Right lobe of liver (tissue), 6 donors: ENCODE results near the gene FBXW5. TPM values are rescaled to one million over a fixed set of nuclear protein-coding genes. Genes with fewer than 3 reads are reported as not detected.

Source experiments
- ATAC-seq, 4 donors: fragments of 200-7000 bp; cut with Tn5 transposase; one replicate each; pipeline ENCODE4 v1.9.1; 2020; ENCODE audit warnings: mild to moderate bottlenecking in 4 of 4, moderate library complexity in 4 of 4
- DNase-seq, 3 donors: peaks; one replicate each; pipeline ENCODE4 v3.0.0-alpha.2; 2020
- H3K27ac ChIP-seq, 3 donors: fragments of 200-600 bp; one replicate each; pipeline ENCODE4 v1.8.0; 2022
- H3K27me3 ChIP-seq, 2 donors: fragments of 200-600 bp; one replicate each; pipeline ENCODE4 v1.8.0; 2022
- H3K36me3 ChIP-seq, 4 donors: fragments of 200-600 bp; sonication (generic) in 1 of 4; one replicate each; pipeline versions ENCODE4 v1.5.1 to v1.8.0; 2017 to 2022; ENCODE audit warnings: control low read depth in 1 of 4
- H3K4me1 ChIP-seq, 4 donors: fragments of 200-600 bp; sonication (generic) in 1 of 4; one replicate each; pipeline versions ENCODE4 v1.5.1 to v1.8.0; 2017 to 2022; ENCODE audit warnings: control low read depth in 1 of 4
- H3K4me3 ChIP-seq, 3 donors: fragments of 200-600 bp; one replicate each; pipeline ENCODE4 v1.8.0; 2022
- H3K9me3 ChIP-seq, 4 donors: fragments of 200-600 bp; sonication (generic) in 1 of 4; one replicate each; pipeline versions ENCODE4 v1.5.1 to v1.8.0; 2017 to 2022; ENCODE audit warnings: control low read depth in 1 of 4
- POLR2A ChIP-seq: fragments of 450-650 bp; IDR thresholded peaks from one replicate; pipeline ENCODE4 v1.6.1; 2017; ENCODE audit warnings: antibody characterized with exemption, mild to moderate bottlenecking
- WGBS: methylation state at CpG from one replicate; pipeline ENCODE4 v1.1.6; 2018; ENCODE audit warnings: low coverage, low lambda C conversion rate; ENCODE audit not compliant: insufficient coverage; ENCODE audit errors: missing lambda C conversion rate; 5-methylcytosine and 5-hydroxymethylcytosine counted together
- intact Hi-C, 2 donors: fragments of 100-400 bp; cut with DNase I; formaldehyde crosslinking; loops; one replicate each; pipeline versions ENCODE4 v1.11.2 to v1.14.1; 2022
- total RNA-seq, 6 experiments: library from RNA; depleted of rRNA in 2 of 6; stranded (reverse); fragments of >200 nt in 2 of 6; fragmentation: NEBNext Ultra II Directional in 3 of 6; extraction: Animal tissue kit (Norgen Biotek cat#: 25700) in 3 of 6; gene quantifications; one replicate each; pipeline versions ENCODE4 v1.1.0 to v1.2.4, GENCODE V29; 2016 to 2023
- TF ChIP-seq, protein P1 (sequence below), 4 donors: fragments of 200-600 bp in 3 of 4; fragments of 450-650 bp in 1 of 4; IDR thresholded peaks; one replicate each; pipeline versions ENCODE4 v1.5.1 to v1.8.0; 2016 to 2022; ENCODE audit warnings: antibody characterized with exemption in 4 of 4, mild to moderate bottlenecking in 2 of 4
- donor health status: DM: no; HTN: yes; CAD: no.
- donor health status: DM: no; HTN: no; CAD: no.
- donor health status: DM: no; HTN: no; CAD: no.
- donor health status: DM: no; HTN: yes; CAD: no.
- donor health status: DM: no; HTN: yes; CAD: no.

Gene FBXW5
- total RNA-seq, 6 experiments from 2014 or later = 84.0 to 290 (median 97.4) TPM

DNA sequence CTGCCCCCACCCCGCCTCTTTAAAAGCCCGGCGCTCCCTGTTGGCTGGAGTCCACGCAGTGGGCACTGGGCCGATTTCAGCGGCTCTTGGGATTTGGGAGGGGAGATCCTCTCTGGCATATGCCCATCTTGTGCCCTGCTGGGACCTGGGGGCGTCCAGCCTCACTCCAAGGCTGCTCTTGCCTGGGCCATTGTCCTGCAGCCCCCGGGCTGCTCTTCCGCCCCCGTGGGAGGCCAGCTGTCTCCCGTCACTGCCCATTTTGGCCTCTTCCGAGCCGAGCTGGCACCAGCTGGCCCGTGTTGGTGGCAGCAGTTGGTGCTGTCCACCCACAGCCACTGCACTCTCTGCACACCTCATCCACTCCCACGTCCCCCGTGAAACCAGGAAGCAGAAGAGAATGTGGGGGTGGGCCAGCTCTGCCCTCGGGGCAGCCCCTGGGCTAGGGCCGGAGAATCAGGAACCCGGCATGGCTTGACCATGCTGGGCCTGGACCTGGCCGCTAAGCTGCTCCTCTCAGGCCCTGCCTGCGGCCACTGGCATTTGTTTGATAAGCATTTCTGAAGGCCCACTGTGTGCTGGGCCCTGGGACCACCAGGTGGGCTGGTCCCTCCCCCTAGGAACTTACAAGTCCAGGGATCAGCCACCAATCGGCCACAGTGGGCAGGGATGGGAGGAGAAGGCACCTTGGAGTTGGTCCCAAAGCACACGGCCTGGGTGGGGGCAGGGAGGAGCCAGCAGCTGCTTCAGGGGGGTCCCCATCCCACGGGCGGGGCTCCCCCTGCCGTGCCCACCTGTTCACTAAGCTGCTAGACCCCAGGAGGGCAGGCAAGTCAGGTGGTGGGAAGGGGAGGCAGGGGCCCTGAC lies 2.7 kb upstream of the FBXW5 start:
- intact Hi-C loops = loop anchor here in 1 of 2 donors (10.0 kb wide), 2 partner anchors 62 to 88 kb away; partner anchors contain the start of genes FUT7 and TRAF2
- 26% methylated on average over 4 of the region's 26 CpGs for WGBS
- peak overlapping the region; percentile 58 to 94 (median 75) for H3K4me3 ChIP-seq
- peaks cover 0 to 31% (median 15%) of the 10 kb centered on the region in 4 donors for H3K4me1 ChIP-seq
- TF ChIP-seq POLR2A = peak; percentile 20
- TF ChIP-seq, protein P1, sequence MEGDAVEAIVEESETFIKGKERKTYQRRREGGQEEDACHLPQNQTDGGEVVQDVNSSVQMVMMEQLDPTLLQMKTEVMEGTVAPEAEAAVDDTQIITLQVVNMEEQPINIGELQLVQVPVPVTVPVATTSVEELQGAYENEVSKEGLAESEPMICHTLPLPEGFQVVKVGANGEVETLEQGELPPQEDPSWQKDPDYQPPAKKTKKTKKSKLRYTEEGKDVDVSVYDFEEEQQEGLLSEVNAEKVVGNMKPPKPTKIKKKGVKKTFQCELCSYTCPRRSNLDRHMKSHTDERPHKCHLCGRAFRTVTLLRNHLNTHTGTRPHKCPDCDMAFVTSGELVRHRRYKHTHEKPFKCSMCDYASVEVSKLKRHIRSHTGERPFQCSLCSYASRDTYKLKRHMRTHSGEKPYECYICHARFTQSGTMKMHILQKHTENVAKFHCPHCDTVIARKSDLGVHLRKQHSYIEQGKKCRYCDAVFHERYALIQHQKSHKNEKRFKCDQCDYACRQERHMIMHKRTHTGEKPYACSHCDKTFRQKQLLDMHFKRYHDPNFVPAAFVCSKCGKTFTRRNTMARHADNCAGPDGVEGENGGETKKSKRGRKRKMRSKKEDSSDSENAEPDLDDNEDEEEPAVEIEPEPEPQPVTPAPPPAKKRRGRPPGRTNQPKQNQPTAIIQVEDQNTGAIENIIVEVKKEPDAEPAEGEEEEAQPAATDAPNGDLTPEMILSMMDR (IDR thresholded peaks at IDR 0.05) = no peak
- no peaks in the 10 kb centered on the region for H3K27me3 ChIP-seq
- peak; percentile 49 to 79 (median 63) for DNase-seq
- H3K27ac ChIP-seq = peak overlapping the region; percentile 86 to 98 (median 89)
- no peak for ATAC-seq
- H3K9me3 ChIP-seq = no peaks in the 10 kb centered on the region
- H3K36me3 ChIP-seq = peaks cover 3 to 4% (median 4%) of the 10 kb centered on the region in 4 donors

DNA sequence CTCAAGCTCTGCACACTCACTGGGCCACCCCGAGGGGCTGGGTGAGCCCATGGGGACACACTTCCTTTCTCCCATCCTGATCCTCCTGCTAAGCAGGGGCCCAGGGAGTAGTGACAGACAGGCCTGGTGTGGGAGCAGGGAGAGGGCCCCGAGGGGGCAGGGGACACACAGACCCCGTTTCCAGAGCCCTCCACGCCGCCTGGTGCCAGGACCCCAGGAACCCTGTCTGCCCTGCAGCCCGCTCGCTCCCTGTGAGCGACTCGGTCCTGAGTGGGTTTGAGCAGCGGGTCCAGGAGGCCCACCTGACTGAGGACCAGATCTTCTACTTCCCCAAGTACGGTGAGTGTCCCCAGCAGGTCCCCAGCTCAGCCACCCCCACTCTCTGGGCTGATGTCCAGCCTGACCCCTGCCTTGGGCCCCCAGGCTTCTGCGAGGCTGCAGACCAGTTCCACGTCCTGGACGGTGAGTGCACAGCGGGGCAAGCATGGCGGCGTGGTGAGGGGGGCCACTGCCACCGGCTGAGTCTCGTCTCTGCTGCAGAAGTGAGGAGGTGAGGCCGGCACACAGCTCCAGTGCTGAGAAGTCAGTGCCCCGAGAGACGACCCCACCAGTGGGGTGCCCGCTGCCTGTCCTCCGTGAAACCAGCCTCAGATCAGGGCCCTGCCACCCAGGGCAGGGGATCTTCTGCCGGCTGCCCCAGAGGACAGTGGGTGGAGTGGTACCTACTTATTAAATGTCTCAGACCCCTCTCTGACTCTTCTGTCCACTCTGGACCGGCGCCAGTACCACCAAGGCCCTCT lies 1.9 kb upstream of the FBXW5 start:
- H3K4me3 ChIP-seq = peak overlapping the region; percentile 58 to 94 (median 75)
- 8% methylated on average over 2 of the region's 27 CpGs for WGBS

DNA sequence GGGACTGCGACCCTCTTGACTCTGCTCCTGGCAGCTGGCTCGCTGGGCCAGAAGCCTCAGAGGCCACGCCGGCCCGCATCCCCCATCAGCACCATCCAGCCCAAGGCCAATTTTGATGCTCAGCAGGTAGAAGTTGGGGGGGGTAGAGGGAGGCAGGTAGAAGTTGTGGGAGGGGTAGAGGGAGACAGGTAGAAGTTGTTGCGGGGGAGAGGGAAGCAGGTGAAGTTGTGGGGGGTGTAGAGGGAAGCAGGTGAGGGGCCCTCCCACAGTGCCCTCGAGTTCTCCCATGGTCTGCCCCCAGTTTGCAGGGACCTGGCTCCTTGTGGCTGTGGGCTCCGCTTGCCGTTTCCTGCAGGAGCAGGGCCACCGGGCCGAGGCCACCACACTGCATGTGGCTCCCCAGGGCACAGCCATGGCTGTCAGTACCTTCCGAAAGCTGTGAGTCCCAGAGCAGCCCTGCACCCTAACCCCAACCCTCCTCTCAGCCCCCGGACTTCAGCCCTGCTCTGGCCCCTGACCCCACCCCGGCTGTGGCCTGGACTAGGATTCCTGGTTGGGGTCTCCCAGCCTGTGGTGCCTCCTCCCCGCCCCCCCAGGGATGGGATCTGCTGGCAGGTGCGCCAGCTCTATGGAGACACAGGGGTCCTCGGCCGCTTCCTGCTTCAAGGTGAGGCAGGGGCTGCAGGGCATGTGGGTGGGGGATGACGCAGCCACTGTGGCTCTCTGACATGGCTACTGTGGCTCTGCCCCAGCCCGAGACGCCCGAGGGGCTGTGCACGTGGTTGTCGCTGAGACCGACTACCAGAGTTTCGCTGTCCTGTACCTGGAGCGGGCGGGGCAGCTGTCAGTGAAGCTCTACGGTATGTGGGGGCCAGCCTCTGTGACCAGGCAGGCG lies 1.0 kb upstream of the FBXW5 start:
- intact Hi-C loops = loop anchor here in 1 of 2 donors (10.0 kb wide), 2 partner anchors 61 to 89 kb away; partner anchors contain the start of genes FUT7 and TRAF2
- Histone ChIP-seq H3K27ac (peak overlapping the region; percentile 86 to 98 (median 89)), H3K9me3 (no peaks in the 10 kb centered on the region), H3K36me3 (peaks cover 6 to 21% (median 19%) of the 10 kb centered on the region in 4 donors), H3K4me1 (peaks cover 0 to 39% (median 18%) of the 10 kb centered on the region in 4 donors), H3K27me3 (no peaks in the 10 kb centered on the region), H3K4me3 (peak overlapping the region; percentile 58 to 94 (median 75))
- 24% methylated on average over 4 of the region's 30 CpGs for WGBS
- DNase-seq (peak in 2 of 3 donors; percentile 62 to 64), ATAC-seq (no peak)
- peak; percentile 18 for TF ChIP-seq POLR2A
- TF ChIP-seq, protein P1 (IDR thresholded peaks at IDR 0.05) = no peak

More for the DNA sequence above, 1.9 kb upstream of the FBXW5 start:
- intact Hi-C loops = loop anchor here in 1 of 2 donors (10.0 kb wide), 2 partner anchors 62 to 88 kb away; partner anchors contain the start of genes FUT7 and TRAF2
- no peak for TF ChIP-seq POLR2A
- TF ChIP-seq, protein P1 (IDR thresholded peaks at IDR 0.05) = no peak
- Histone ChIP-seq H3K27ac (peak overlapping the region; percentile 86 to 98 (median 89)), H3K27me3 (no peaks in the 10 kb centered on the region), H3K9me3 (no peaks in the 10 kb centered on the region), H3K4me1 (peaks cover 0 to 34% (median 15%) of the 10 kb centered on the region in 4 donors), H3K36me3 (peaks cover 6 to 13% (median 11%) of the 10 kb centered on the region in 4 donors)
- ATAC-seq (no peak), DNase-seq (peak; percentile 34 to 71 (median 62))
